DOHH2 (cell line): Measurements from ENCODE around the gene CCDC54.

Experiments
- H3F3A ChIP-seq: fragments of 200-600 bp; sonication (generic), shearing (Covaris generic); 2 replicates; pipeline ENCODE4 v1.6.0; 2016; ENCODE audit warnings: antibody characterized with exemption, mild to moderate bottlenecking; ENCODE audit not compliant: control insufficient read depth, insufficient read depth
- H3K27ac ChIP-seq: fragments of 200-600 bp; sonication (generic); 2 replicates; pipeline ENCODE4 v1.5.1; 2014; ENCODE audit warnings: low read depth, mild to moderate bottlenecking, low read length, moderate library complexity
- H3K27me3 ChIP-seq: fragments of 200-600 bp; sonication (generic); 2 replicates; pipeline ENCODE4 v1.6.1; 2014; ENCODE audit warnings: mild to moderate bottlenecking, low read length, mixed read lengths; ENCODE audit not compliant: control insufficient read depth
- H3K36me3 ChIP-seq: fragments of 200-600 bp; sonication (generic); 2 replicates; pipeline ENCODE4 v1.6.1; 2014; ENCODE audit warnings: mild to moderate bottlenecking, low read length, moderate library complexity, mixed read lengths; ENCODE audit not compliant: control insufficient read depth
- H3K4me1 ChIP-seq: fragments of 200-600 bp; sonication (generic); 2 replicates; pipeline ENCODE4 v1.6.1; 2014; ENCODE audit warnings: mild to moderate bottlenecking, low read length, mixed read lengths; ENCODE audit not compliant: control insufficient read depth
- H3K4me2 ChIP-seq: fragments of 200-600 bp; sonication (generic); 2 replicates; pipeline ENCODE4 v1.6.0; 2014; ENCODE audit warnings: mild to moderate bottlenecking, low read length, moderate library complexity
- H3K4me3 ChIP-seq: fragments of 200-600 bp; sonication (generic); 2 replicates; pipeline ENCODE4 v1.5.1; 2014; ENCODE audit warnings: mild to moderate bottlenecking, low read length, mixed read lengths
- H3K79me2 ChIP-seq: fragments of 200-600 bp; sonication (generic); 2 replicates; pipeline ENCODE4 v1.6.1; 2014; ENCODE audit warnings: mild to moderate bottlenecking, low read length, mixed read lengths; ENCODE audit not compliant: control insufficient read depth
- H3K9me2 ChIP-seq: fragments of 200-600 bp; sonication (generic); replicated peaks from 2 replicates; pipeline ENCODE4 v1.6.1; 2014; ENCODE audit warnings: mild to moderate bottlenecking, low read length, mixed read lengths; ENCODE audit not compliant: control insufficient read depth
- H3K9me3 ChIP-seq: fragments of 200-600 bp; sonication (generic); 2 replicates; pipeline ENCODE4 v1.6.1; 2014; ENCODE audit warnings: antibody characterized with exemption, low read length, mixed read lengths; ENCODE audit not compliant: control insufficient read depth, insufficient read depth
- H4K20me1 ChIP-seq: fragments of 200-600 bp; sonication (generic); 2 replicates; pipeline ENCODE4 v1.6.0; 2014; ENCODE audit warnings: low read depth, mild to moderate bottlenecking, antibody characterized with exemption, low read length, moderate library complexity; ENCODE audit not compliant: control insufficient read depth, insufficient read depth
- CTCF ChIP-seq: fragments of 200-600 bp; sonication (generic); IDR thresholded peaks from one replicate; pipeline ENCODE4 v1.5.1; 2014; ENCODE audit warnings: antibody characterized with exemption, mild to moderate bottlenecking, low read depth, low read length; ENCODE audit not compliant: poor library complexity, severe bottlenecking
- EZH2phosphoT487 ChIP-seq: fragments of 200-600 bp; sonication (generic); IDR thresholded peaks from 2 replicates; pipeline ENCODE4 v1.6.1; 2017; ENCODE audit warnings: borderline replicate concordance, mild to moderate bottlenecking, antibody characterized with exemption, low read length, moderate library complexity, mixed read lengths

CCDC54 gene

GRCh38 chr3:107344722-107345121 is 32.5 kb upstream of the CCDC54 start:
- Histone ChIP-seq H3K4me3 (no peak overlapping the region), H3K79me2 (no peaks in the 10 kb centered on the region)

GRCh38 chr3:107345822-107346405 is 31.3 kb upstream of the CCDC54 start:
- Histone ChIP-seq H3K4me1 (no peaks in the 10 kb centered on the region), H4K20me1 (no peaks in the 10 kb centered on the region), H3K27ac (no peak overlapping the region), H3K36me3 (no peaks in the 10 kb centered on the region), H3K9me3 (no peaks in the 10 kb centered on the region), H3K4me2 (no peak overlapping the region), H3K79me2 (no peaks in the 10 kb centered on the region), H3F3A (no peaks in the 10 kb centered on the region), H3K27me3 (no peaks in the 10 kb centered on the region), H3K9me2 (no peaks in the 10 kb centered on the region), H3K4me3 (no peak overlapping the region)
- TF ChIP-seq EZH2phosphoT487 (no peak), CTCF (no peak)

More at GRCh38 chr3:107344722-107345121, 32.5 kb upstream of the CCDC54 start:
- Histone ChIP-seq H3F3A (no peaks in the 10 kb centered on the region), H4K20me1 (no peaks in the 10 kb centered on the region), H3K27ac (no peak overlapping the region), H3K4me2 (no peak overlapping the region), H3K4me1 (no peaks in the 10 kb centered on the region), H3K27me3 (no peaks in the 10 kb centered on the region), H3K9me3 (no peaks in the 10 kb centered on the region), H3K9me2 (no peaks in the 10 kb centered on the region), H3K36me3 (no peaks in the 10 kb centered on the region)
- no peak for TF ChIP-seq EZH2phosphoT487
- no peak for TF ChIP-seq CTCF

- no peaks in the 10 kb centered on the region for H3K27me3 ChIP-seq
- no peaks in the 10 kb centered on the region for H4K20me1 ChIP-seq
- H3K4me2 ChIP-seq: no peak overlapping the region
- H3F3A ChIP-seq: no peaks in the 10 kb centered on the region
- H3K79me2 ChIP-seq: no peaks in the 10 kb centered on the region
- no peaks in the 10 kb centered on the region for H3K9me2 ChIP-seq
- TF ChIP-seq EZH2phosphoT487: no peak
- no peak for TF ChIP-seq CTCF
- no peaks in the 10 kb centered on the region for H3K36me3 ChIP-seq
- H3K4me1 ChIP-seq: no peaks in the 10 kb centered on the region
- no peak overlapping the region for H3K4me3 ChIP-seq
- H3K27ac ChIP-seq: no peak overlapping the region
- H3K9me3 ChIP-seq: no peaks in the 10 kb centered on the region
Observed at GRCh38 chr3:107346564-107346963, 30.7 kb upstream of the CCDC54 start.
